Activated CD4-positive, CD25-positive, alpha-beta regulatory T cell treated with anti-CD3 and anti-CD28 coated beads, Interleukin-2, amount 50 U/mL, for 72 hours (primary cell): ENCODE results near the gene PCDHGA1.
"Not testable (repeated sequence)": the region's sequence is repeated elsewhere in the genome, so short reads cannot be mapped to it uniquely, and the experiment has no call there.

Experiments
- DNase-seq: peaks from one replicate; pipeline ENCODE4 v3.0.0; 2021

Gene PCDHGA1

DNA sequence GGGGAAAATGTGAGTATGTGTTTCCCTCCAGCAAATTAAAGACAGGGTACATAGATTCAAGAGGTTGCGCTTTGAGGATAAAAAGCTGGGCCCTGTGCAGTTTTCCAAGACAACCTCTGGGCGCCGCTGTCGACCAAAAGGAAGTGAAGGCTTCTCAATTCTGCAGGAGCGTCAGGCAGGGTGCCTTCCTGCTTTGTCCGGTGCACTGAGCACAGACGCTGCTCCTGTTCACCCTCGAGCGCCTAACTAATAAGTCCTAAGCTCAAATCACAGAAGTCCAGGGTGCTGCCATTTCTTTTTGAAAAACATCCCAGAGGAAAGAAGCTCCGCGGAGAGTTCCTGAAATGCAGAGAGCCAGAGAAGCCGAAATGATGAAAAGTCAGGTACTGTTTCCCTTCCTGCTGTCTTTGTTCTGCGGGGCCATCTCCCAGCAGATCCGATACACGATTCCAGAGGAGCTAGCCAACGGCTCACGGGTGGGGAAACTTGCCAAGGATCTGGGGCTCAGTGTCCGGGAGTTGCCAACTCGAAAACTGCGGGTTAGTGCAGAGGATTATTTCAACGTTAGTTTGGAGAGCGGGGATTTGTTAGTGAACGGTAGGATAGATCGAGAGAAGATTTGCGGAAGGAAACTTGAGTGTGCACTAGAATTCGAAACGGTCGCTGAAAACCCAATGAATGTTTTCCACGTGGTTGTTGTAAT, 19.8 kb downstream of the PCDHGA1 start, which contains the start of gene PCDHGB1:
TSS of gene PCDHGB1 (plus strand) at position 183 of the 703 bp plus-strand sequence. CDS start at position 345, 162 bp downstream.
- DNase-seq: no peak

DNA sequence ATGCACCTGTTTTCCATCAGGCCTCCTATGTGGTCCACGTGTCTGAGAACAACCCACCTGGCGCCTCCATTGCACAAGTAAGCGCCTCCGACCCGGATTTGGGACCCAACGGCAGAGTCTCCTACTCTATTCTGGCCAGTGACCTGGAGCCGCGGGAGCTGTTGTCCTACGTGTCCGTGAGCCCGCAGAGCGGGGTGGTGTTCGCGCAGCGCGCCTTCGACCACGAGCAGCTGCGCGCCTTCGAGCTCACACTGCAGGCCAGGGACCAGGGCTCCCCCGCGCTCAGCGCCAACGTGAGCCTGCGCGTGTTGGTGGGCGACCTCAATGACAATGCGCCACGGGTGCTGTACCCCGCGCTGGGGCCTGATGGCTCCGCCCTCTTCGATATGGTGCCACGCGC, 21.3 kb downstream of the PCDHGA1 start:
- no peak for DNase-seq

DNA sequence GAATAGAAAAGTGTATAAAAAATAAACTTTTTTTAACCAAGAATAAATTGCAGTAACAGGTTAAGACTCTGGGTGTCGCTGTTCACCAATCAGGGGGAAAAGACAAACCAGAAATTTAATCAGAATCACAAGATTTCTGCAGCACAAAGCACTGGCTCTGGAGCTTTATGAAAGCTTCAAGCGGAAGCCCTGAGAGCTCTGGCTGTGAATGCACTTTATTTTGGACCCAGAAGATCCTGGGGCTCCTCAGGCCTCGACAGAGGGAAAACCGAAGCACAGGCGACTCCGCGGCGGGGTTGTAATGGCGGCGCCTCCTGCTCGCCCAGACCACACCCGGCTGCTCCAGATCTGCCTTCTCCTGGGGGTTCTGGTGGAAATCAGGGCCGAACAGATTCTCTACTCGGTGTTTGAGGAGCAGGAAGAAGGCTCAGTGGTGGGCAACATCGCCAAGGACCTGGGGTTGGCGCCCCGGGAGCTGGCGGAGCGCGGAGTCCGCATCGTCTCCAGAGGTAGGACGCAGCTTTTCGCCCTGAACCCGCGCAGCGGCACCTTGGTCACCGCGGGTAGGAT, 24.7 kb downstream of the PCDHGA1 start, which contains the start of gene PCDHGA4:
TSS of gene PCDHGA4 (plus strand) at position 122 of the 570 bp plus-strand sequence. CDS start at position 209, 87 bp downstream.
- no peak for DNase-seq

DNA sequence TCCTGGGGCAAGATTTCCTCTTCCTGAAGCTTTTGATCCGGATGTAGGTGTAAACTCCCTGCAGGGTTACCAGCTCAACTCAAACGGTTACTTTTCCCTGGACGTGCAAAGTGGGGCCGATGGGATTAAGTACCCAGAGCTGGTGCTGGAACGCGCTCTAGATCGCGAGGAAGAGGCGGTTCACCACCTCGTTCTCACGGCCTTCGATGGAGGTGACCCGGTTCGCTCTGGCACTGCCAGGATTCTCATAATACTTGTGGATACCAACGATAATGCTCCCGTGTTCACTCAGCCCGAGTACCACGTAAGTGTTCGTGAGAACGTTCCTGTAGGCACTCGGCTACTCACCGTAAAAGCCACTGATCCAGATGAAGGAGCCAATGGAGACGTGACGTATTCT, 25.3 kb downstream of the PCDHGA1 start:
- no peak for DNase-seq

DNA sequence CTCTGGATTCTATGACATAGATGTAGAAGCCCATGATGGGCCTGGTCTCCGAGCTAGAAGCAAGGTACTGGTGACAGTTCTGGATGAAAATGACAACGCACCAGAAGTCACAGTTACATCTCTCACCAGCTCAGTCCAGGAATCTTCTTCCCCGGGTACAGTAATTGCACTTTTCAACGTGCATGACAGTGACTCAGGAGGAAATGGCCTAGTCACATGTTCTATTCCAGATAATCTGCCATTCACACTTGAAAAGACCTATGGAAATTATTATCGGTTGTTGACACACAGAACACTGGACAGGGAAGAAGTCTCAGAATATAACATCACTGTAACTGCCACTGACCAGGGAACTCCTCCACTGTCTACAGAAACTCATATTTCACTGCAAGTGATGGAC, 25.8 kb downstream of the PCDHGA1 start:
- no peak for DNase-seq

DNA sequence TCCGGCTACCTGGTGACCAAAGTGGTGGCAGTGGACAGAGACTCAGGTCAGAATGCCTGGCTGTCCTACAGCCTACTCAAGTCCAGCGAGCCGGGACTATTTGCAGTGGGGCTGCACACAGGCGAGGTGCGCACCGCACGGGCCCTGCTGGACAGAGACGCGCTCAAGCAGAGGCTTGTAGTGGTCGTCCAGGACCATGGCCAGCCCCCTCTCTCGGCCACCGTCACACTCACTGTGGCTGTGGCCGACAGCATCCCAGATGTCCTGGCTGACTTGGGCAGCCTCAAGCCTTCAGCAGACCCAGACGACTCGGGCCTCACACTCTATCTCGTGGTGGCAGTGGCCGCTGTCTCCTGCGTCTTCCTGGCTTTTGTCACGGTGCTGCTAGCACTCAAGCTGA, 26.6 kb downstream of the PCDHGA1 start:
- no peak for DNase-seq

DNA sequence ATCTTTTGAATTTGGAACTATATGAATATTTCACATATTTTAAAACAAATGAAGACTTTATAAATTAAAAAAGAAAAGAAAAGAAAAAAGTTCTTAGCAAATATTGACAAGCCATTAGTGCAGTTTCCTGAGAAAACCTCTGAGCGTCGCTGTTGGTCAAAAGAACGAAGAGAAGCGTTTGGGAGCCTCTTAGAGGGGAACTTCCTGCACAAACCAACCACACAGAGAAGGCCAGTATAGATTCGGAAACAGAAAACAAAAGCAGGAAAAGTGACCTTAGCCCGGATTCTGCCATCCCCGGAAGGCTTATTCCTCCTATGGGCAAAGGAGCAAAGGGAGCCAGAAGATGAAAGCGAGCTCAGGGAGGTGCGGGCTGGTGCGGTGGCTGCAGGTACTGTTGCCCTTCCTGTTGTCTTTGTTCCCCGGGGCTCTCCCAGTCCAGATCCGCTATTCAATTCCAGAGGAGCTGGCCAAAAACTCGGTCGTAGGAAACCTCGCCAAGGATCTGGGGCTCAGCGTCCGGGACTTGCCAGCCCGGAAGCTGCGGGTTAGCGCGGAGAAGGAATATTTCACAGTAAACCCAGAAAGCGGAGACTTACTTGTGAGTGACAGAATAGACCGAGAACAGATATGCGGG, 29.6 kb downstream of the PCDHGA1 start, which contains the start of gene PCDHGB2:
TSS of gene PCDHGB2 (plus strand) at position 205 of the 637 bp plus-strand sequence. CDS start at position 347, 142 bp downstream.
- DNase-seq: no peak

DNA sequence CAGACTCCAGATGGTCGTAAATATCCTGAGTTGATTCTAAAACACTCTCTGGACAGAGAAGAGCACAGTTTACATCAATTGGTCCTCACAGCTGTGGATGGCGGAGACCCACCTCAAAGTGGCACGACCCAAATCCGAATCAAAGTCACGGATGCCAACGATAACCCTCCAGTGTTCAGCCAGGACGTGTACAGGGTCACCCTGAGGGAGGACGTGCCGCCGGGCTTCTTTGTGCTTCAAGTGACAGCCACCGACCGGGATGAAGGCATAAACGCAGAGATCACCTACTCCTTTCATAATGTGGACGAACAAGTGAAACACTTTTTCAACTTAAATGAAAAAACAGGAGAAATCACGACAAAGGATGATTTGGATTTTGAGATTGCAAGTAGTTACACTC, 30.4 kb downstream of the PCDHGA1 start:
- DNase-seq: no peak

DNA sequence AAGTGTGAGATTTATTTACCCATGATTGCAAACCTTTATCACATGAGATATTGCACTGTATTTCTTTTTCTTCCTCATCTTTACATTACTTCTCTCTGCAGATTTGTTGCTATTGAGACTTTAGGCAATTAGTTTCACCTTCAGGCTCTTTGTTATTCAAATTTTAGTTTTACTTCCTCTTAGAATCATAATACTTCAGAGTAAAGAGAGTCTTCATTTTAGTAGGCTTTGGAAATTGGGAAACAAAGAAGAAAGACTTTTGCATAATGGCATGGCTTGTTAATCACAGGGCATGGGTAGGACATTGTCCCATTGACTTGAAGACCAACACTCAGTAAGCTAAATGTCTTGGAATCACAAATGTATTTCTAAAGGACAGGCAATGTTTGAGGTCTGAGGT, 32.4 kb downstream of the PCDHGA1 start:
- no peak for DNase-seq

DNA sequence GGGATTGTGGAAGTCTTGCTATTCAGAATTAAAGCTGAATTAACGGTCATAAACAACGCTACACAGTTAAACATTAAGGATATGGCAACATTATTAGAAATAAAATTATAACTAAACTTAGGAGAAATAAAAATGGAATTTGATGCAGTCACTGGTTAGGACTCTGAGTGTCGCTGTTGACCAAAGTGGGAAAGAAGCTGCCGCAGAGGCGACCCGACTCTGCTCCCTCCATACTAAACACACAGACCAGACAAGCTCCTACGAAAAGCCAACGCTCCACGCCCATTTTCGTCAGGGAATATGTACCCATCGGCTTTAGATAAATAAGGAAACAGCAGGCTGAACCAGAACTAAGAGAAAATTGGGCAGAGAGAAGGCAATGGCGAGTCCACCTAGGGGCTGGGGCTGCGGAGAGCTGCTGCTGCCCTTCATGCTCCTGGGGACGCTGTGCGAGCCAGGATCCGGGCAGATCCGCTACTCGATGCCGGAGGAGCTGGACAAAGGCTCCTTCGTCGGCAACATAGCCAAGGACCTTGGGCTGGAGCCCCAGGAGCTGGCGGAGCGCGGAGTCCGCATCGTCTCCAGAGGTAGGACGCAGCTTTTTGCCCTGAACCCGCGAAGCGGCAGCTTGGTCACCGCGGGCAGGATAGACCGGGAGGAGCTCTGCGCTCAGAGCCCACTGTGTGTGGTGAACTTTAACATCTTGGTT, 33.8 kb downstream of the PCDHGA1 start, which contains the start of gene PCDHGA5:
TSS of gene PCDHGA5 (plus strand) at position 211 of the 709 bp plus-strand sequence. CDS start at position 380, 169 bp downstream.
- no peak for DNase-seq

DNA sequence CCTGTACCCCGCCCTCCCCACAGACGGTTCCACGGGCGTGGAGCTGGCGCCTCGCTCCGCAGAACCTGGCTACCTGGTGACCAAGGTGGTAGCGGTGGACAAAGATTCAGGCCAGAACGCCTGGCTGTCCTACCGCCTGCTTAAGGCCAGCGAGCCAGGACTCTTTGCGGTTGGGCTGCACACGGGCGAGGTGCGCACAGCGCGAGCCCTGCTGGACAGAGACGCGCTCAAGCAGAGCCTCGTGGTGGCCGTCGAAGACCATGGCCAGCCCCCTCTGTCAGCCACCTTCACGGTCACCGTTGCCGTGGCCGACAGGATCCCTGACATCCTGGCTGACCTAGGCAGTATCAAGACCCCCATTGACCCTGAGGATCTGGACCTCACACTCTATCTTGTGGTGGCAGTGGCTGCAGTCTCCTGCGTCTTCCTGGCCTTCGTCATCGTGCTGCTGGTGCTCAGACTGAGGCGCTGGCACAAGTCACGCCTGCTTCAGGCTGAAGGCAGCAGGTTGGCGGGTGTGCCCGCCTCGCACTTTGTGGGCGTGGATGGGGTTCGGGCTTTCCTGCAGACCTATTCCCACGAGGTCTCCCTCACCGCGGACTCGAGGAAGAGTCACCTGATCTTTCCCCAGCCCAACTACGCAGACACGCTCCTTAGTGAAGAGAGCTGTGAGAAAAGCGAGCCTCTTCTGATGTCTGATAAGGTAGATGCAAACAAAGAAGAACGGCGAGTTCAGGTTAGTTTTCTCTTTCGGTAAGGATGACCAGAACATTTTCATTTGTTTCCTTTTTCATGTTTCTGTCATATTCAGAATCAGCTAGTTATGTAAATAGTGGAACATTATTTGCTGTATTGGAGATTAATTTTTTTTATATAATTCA, 35.9 kb downstream of the PCDHGA1 start:
- no peak for DNase-seq

DNA sequence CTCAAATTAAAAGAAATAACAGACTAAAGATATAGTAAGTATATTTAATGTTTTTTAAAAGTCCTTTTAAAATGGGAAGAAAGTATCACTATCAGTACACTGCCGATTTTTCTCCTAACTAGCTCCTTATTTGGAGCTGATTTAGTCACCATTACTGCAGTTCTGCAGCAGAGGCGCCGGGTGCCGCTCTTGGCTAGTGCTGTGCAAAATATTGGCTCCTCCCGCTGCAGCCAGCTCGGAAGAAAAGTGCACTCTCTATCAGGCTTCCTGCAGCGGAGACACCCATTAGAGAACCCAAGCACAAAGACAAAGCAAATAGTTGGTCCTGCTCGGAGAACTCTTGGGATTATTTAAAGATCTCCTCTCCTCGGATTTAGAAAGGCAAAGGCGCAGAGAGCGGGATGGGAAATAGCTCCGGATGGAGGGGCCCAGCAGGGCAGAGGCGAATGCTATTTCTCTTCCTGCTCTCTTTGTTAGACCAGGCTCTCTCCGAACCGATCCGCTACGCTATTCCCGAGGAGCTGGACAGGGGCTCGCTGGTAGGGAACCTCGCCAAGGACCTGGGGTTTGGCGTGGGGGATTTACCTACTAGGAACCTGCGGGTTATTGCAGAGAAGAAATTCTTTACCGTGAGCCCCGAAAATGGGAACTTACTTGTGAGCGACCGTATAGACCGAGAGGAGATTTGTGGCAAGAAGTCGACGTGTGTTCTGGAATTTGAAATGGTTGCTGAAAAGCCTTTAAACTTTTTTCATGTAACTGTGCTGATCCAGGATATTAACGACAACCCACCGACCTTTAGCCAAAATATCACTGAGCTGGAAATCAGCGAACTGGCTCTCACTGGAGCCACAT, 39.9 kb downstream of the PCDHGA1 start, which contains the start of gene PCDHGB3:
TSS of gene PCDHGB3 (plus strand) at position 249 of the 855 bp plus-strand sequence. CDS start at position 402, 153 bp downstream.
- DNase-seq: no peak

DNA sequence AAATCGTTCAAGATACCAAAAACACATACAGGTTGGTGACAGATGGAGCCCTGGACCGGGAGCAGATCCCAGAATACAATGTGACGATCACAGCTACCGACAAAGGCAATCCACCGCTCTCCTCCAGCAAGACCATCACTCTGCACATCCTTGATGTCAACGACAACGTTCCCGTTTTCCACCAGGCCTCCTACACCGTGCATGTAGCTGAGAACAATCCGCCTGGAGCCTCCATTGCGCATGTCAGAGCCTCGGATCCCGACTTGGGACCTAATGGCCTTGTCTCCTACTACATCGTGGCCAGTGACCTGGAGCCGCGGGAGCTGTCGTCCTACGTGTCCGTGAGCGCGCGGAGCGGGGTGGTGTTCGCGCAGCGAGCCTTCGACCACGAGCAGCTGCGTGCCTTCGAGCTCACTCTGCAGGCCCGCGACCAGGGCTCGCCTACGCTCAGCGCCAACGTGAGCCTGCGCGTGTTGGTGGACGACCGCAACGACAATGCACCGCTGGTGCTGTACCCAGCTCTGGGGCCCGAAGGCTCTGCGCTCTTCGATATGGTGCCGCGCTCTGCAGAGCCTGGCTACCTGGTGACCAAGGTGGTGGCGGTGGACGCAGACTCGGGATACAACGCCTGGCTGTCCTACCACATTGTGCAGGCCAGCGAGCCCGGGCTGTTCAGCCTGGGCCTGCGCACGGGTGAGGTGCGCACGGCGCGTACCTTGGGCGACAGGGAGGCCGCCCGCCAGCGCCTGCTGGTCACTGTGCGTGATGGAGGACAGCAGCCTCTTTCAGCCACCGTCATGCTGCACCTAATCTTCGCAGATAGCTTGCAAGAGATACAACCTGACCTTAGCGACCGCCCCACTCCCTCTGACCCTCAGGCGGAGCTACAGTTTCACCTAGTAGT, 41.5 kb downstream of the PCDHGA1 start:
- DNase-seq: no peak

DNA sequence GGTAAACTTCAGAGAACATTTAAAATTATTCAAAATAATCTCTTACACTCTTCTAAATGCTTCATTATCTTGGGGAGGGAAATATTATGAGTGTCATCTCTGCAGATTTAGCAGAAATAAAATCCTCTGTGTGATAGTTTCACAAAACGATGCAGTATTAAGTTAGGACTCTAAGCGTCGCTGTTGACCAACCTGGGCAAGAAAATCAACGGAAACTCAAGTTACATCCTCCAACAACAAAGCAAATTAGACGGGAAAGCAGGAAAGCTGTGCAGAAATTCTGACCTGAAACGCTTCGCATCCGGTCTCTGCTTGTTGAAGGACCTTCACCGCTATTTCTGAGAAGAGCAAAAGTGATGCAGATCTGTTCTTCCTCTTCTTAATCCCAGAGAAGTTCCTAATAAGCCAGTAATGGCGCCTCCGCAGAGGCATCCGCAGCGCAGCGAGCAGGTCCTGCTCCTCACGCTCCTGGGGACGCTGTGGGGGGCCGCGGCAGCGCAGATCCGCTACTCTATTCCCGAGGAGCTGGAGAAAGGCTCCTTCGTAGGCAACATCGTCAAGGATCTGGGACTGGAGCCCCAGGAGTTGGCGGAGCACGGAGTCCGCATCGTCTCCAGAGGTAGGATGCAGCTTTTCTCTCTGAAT, 43.5 kb downstream of the PCDHGA1 start, which contains the start of gene PCDHGA6:
TSS of gene PCDHGA6 (plus strand) at position 219 of the 645 bp plus-strand sequence. CDS start at position 412, 193 bp downstream.
- no peak for DNase-seq

DNA sequence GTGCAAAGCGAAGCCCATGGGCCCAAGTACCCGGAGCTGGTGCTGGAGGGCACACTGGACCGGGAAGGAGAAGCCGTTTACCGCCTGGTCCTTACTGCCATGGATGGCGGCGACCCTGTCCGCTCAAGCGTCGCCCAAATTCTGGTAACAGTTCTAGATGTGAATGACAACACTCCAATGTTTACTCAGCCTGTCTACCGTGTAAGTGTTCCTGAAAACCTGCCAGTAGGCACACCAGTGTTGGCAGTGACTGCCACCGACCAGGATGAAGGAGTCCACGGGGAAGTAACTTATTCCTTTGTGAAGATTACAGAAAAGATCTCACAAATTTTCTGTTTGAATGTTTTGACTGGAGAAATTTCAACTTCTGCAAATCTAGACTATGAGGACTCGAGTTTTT, 44.3 kb downstream of the PCDHGA1 start:
- no peak for DNase-seq

DNA sequence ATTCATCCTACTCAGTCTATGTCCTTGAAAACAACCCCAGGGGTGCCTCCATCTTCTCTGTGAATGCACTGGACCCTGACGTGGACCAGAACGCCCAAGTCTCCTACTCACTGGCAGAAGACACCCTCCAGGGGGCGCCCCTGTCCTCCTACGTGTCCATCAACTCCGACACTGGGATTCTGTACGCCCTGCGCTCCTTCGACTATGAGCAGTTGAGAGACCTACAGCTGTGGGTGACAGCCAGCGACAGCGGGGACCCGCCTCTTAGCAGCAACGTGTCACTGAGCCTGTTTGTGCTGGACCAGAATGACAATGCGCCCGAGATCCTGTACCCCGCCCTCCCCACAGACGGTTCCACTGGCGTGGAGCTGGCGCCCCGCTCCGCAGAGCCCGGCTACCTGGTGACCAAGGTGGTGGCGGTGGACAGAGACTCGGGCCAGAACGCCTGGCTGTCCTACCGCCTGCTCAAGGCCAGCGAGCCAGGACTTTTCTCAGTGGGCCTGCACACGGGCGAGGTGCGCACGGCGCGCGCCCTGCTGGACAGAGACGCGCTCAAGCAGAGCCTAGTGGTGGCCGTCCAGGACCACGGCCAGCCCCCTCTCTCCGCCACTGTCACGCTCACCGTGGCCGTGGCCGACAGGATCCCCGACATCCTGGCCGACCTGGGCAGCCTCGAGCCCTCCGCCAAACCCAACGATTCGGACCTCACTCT, 45.3 kb downstream of the PCDHGA1 start:
- DNase-seq: not testable (repeated sequence)

DNA sequence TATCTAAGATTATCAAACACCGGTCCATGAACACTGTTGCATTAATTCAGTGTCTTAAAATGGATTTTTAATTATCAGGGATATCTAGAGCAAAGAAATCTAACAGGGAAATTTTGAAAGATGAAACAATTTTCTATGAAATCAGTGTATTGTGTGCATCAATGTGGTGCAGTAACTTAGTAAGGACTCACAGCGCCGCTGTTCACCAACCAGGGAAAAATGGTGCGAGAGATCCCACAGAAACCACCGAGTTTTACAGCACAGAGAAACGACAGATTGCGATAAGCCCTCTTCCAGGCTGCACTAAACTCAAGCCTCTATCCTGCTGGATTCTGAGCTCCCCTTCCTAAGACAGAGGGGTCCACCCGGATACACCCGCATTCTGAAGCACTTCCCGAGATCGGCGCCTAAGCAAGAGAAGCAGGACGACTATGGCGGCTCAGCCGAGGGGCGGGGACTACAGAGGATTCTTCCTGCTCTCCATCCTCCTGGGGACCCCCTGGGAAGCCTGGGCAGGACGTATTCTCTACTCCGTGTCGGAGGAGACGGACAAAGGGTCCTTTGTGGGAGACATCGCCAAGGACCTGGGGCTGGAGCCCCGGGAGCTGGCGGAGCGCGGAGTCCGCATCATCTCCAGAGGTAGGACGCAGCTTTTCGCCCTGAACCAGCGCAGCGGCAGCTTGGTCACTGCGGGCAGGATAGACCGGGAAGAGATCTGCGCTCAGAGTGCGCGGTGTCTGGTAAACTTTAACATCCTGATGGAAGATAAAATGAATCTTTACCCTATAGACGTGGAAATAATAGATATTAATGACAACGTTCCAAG, 52.4 kb downstream of the PCDHGA1 start, which contains the start of gene PCDHGA7:
TSS of gene PCDHGA7 (plus strand) at position 274 of the 826 bp plus-strand sequence. CDS start at position 432, 158 bp downstream.
- no peak for DNase-seq
